Calu3 (cell line): ENCODE measurements around the gene GJA5. TPM values are rescaled to one million over a fixed set of nuclear protein-coding genes. Genes with fewer than 3 reads are reported as not detected.

Experiments
- BruUV-seq: library from RNA; stranded (reverse); fragments of 400-500 nt; replicated peaks from 2 replicates; lab custom pipeline; 2021; lab: Mats Ljungman, UMichigan
- CTCF ChIA-PET: fragments of 300-600 bp; sonication (Branson Sonifier 250); formaldehyde crosslinking; loops from one replicate; lab custom pipeline; 2022; ENCODE audit warnings: antibody characterized with exemption; lab: Charles Lee
- DNase-seq: peaks from one replicate; pipeline ENCODE4 v3.0.0; 2022
- H3K27ac Mint-ChIP-seq: one replicate; pipeline ENCODE4 v1.8.0; 2022; ENCODE audit warnings: mixed read lengths; ENCODE audit not compliant: unreplicated experiment
- H3K27me3 Mint-ChIP-seq: one replicate; pipeline ENCODE4 v1.8.0; 2022; ENCODE audit warnings: mixed read lengths; ENCODE audit not compliant: unreplicated experiment
- H3K36me3 Mint-ChIP-seq: one replicate; pipeline ENCODE4 v1.8.0; 2022; ENCODE audit warnings: mild to moderate bottlenecking, moderate library complexity, mixed read lengths; ENCODE audit not compliant: insufficient read depth, unreplicated experiment
- H3K4me1 Mint-ChIP-seq: one replicate; pipeline ENCODE4 v1.8.0; 2022; ENCODE audit warnings: mild to moderate bottlenecking, low read depth, mixed read lengths; ENCODE audit not compliant: unreplicated experiment
- H3K4me3 Mint-ChIP-seq: one replicate; pipeline ENCODE4 v1.8.0; 2022; ENCODE audit warnings: mild to moderate bottlenecking, low read depth, moderate library complexity, mixed read lengths; ENCODE audit not compliant: unreplicated experiment
- H3K9me3 Mint-ChIP-seq: one replicate; pipeline ENCODE4 v1.8.0; 2022; ENCODE audit warnings: low read depth, mixed read lengths; ENCODE audit not compliant: unreplicated experiment
- intact Hi-C: fragments of 100-400 bp; cut with micrococcal nuclease; formaldehyde crosslinking; loops from one replicate; pipeline ENCODE4 v1.10.0; 2022; ENCODE audit not compliant: unreplicated experiment
- total RNA-seq: library from RNA; stranded (reverse); gene quantifications from 2 replicates; pipeline ENCODE4 v1.2.3, GENCODE V29; 2022
- TF ChIP-seq, protein P1 (sequence below): fragments of 200-600 bp; IDR thresholded peaks from one replicate; pipeline ENCODE4 v1.8.0; 2022; ENCODE audit warnings: antibody characterized with exemption; ENCODE audit not compliant: unreplicated experiment

GJA5 gene
- total RNA-seq, 1 experiment from 2014 or later: not detected

DNA sequence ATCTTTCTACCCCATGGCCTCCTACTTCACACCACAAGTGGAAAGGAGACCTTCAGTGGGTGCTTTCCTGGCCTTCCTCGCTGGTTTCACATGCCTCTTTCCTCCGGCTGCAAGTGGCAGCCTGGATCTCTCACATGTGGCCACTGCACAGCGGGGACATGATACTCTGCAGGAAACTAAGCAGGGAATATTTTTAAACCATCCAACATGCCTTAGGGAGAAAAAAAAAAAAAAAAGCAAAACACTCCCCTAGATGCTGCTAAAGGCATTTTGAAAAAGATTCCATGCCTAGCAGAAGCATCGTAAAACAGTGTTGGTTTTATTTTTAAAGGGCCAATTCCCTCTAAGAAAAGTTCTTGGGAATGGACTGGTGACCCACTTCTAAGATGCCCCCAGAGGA is 12.2 kb upstream of the GJA5 start:
- CTCF ChIA-PET: no interaction called here

GRCh38 chr1:147771226-147772125 is 11.1 kb upstream of the GJA5 start:
- H3K9me3 Mint-ChIP-seq: no peaks in the 10 kb centered on the region
- no peaks in the 10 kb centered on the region for H3K36me3 Mint-ChIP-seq
- DNase-seq: no peak
- no TSS peak for BruUV-seq
- peaks cover 30% of the 10 kb centered on the region for H3K27me3 Mint-ChIP-seq
- H3K4me1 Mint-ChIP-seq: no peaks in the 10 kb centered on the region
- intact Hi-C loops: no loop called here
- H3K4me3 Mint-ChIP-seq: no peak overlapping the region
- CTCF ChIA-PET: no interaction called here
- H3K27ac Mint-ChIP-seq: no peak overlapping the region
- TF ChIP-seq, protein P1, sequence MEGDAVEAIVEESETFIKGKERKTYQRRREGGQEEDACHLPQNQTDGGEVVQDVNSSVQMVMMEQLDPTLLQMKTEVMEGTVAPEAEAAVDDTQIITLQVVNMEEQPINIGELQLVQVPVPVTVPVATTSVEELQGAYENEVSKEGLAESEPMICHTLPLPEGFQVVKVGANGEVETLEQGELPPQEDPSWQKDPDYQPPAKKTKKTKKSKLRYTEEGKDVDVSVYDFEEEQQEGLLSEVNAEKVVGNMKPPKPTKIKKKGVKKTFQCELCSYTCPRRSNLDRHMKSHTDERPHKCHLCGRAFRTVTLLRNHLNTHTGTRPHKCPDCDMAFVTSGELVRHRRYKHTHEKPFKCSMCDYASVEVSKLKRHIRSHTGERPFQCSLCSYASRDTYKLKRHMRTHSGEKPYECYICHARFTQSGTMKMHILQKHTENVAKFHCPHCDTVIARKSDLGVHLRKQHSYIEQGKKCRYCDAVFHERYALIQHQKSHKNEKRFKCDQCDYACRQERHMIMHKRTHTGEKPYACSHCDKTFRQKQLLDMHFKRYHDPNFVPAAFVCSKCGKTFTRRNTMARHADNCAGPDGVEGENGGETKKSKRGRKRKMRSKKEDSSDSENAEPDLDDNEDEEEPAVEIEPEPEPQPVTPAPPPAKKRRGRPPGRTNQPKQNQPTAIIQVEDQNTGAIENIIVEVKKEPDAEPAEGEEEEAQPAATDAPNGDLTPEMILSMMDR: no peak

More for the DNA sequence above, 12.2 kb upstream of the GJA5 start:
- no peaks in the 10 kb centered on the region for H3K36me3 Mint-ChIP-seq
- H3K27me3 Mint-ChIP-seq: peaks cover 32% of the 10 kb centered on the region
- BruUV-seq: no TSS peak
- TF ChIP-seq, protein P1: no peak
- no peak overlapping the region for H3K27ac Mint-ChIP-seq
- H3K4me1 Mint-ChIP-seq: no peaks in the 10 kb centered on the region
- no peaks in the 10 kb centered on the region for H3K9me3 Mint-ChIP-seq
- intact Hi-C loops: no loop called here
- DNase-seq: no peak
- H3K4me3 Mint-ChIP-seq: no peak overlapping the region

- no peak for DNase-seq
- Mint-ChIP-seq H3K4me1 (no peaks in the 10 kb centered on the region), H3K9me3 (no peaks in the 10 kb centered on the region), H3K4me3 (no peak overlapping the region), H3K27me3 (peaks cover 17% of the 10 kb centered on the region), H3K36me3 (no peaks in the 10 kb centered on the region), H3K27ac (no peak overlapping the region)
- CTCF ChIA-PET: no interaction called here
- intact Hi-C loops: loop anchor here (10.0 kb wide), 1 partner anchor 46 kb away; no protein-coding TSS in a partner anchor
- BruUV-seq: no TSS peak
- TF ChIP-seq, protein P1: no peak
These were observed 8.7 kb upstream of the GJA5 start for GRCh38 chr1:147769106-147769505.

DNA sequence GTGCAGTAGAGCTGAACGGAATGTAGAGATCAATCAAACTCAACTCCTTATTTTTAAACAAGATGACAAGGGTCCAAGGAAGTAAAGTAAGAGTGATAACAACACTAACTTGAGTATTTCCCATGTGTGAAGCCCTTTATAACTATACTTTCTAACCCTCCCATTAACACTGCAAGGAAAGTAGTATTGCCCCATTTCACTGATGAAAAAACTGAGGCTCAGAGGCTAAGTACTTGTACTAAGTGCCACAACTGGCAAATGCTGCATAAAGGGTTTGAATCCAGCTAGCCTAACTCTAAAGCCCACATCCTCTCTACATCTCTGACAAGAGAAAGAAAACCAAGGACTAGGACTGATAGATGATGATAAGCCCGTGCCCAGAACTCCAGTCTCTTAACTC is 8.2 kb upstream of the GJA5 start:
- CTCF ChIA-PET: no interaction called here
- Mint-ChIP-seq H3K4me1 (no peaks in the 10 kb centered on the region), H3K4me3 (no peak overlapping the region), H3K9me3 (no peaks in the 10 kb centered on the region), H3K27ac (no peak overlapping the region), H3K27me3 (peaks cover 12% of the 10 kb centered on the region), H3K36me3 (no peaks in the 10 kb centered on the region)
- TF ChIP-seq, protein P1: no peak
- DNase-seq: no peak
- intact Hi-C loops: loop anchor here (10.0 kb wide), 1 partner anchor 46 kb away; no protein-coding TSS in a partner anchor
- no TSS peak for BruUV-seq
